GM21526 (cell line): Measurements from ENCODE around the gene KLHL33.
A peak's percentile ranks its signal among the peaks of the same experiment; 100 is the strongest.

ENCODE experiments used
- ATAC-seq: cut with Tn5 transposase; IDR thresholded peaks from one replicate; pipeline ENCODE4 v1.9.1; 2021; ENCODE audit warnings: moderate library complexity; ENCODE audit not compliant: unreplicated experiment, low FRiP score

The KLHL33 gene

GRCh38 chr14:20435582-20436362 is at the start of gene KLHL33:
KLHL33 (minus strand) TSS chr14:20436166; CDS start chr14:20435811, 355 bp downstream.
- ATAC-seq, result no peak

GRCh38 chr14:20482382-20482781 is 46.4 kb upstream of the KLHL33 start:
- no peak for ATAC-seq

GRCh38 chr14:20478894-20479293 is 42.9 kb upstream of the KLHL33 start:
- ATAC-seq, result no peak

GRCh38 chr14:20477211-20477876 is 41.4 kb upstream of the KLHL33 start:
- ATAC-seq, result no peak

- no peak for ATAC-seq
Measured at GRCh38 chr14:20476776-20477175, 40.8 kb upstream of the KLHL33 start.

GRCh38 chr14:20472536-20473169 is 36.7 kb upstream of the KLHL33 start:
- ATAC-seq, result no peak

GRCh38 chr14:20470603-20470901 is 34.6 kb upstream of the KLHL33 start:
- ATAC-seq, result no peak

GRCh38 chr14:20469890-20470602 is 34.1 kb upstream of the KLHL33 start:
- ATAC-seq, result peak; percentile 24

GRCh38 chr14:20469242-20469889 is 33.4 kb upstream of the KLHL33 start, which contains the start of gene PNP:
PNP (plus strand) TSS chr14:20469406; CDS start chr14:20469525, 119 bp downstream.
- ATAC-seq, result peak; percentile 93

- ATAC-seq, result peak; percentile 1
Measured at GRCh38 chr14:20468764-20469241, 32.8 kb upstream of the KLHL33 start.

- ATAC-seq, result peak; percentile 90
Measured at GRCh38 chr14:20461225-20462141, 25.5 kb upstream of the KLHL33 start, which contains the start of gene PIP4P1. PIP4P1 (minus strand) TSS chr14:20461434; CDS start chr14:20461325, 109 bp downstream.

- ATAC-seq, result no peak
Measured at GRCh38 chr14:20460458-20461224, 24.7 kb upstream of the KLHL33 start.

GRCh38 chr14:20458031-20458789 is 22.2 kb upstream of the KLHL33 start:
- ATAC-seq, result no peak

GRCh38 chr14:20456971-20457370 is 21.0 kb upstream of the KLHL33 start:
- ATAC-seq, result no peak

GRCh38 chr14:20455355-20456300 is 19.7 kb upstream of the KLHL33 start:
- ATAC-seq, result peak; percentile 47

- peak; percentile 73 for ATAC-seq
Measured at GRCh38 chr14:20454516-20455354, 18.8 kb upstream of the KLHL33 start, which contains the start of the genes APEX1 and OSGEP. APEX1 (plus strand) TSS chr14:20455226; CDS start chr14:20455646, 420 bp downstream. OSGEP (minus strand) TSS chr14:20454812; CDS start chr14:20454683, 129 bp downstream.
